Mesenchymal stem cell (in vitro differentiated cells and primary cell): ENCODE data around the gene SZT2.

Experiments
- DNase-seq: peaks from one replicate; pipeline ENCODE4 v3.0.0-alpha.2; 2013
- H2AFZ ChIP-seq: one replicate; pipeline ENCODE4 v1.6.1; 2013; ENCODE audit warnings: low read depth, mild to moderate bottlenecking, control low read depth, inconsistent platforms, low read length, moderate library complexity
- H2AK5ac ChIP-seq: 2 replicates; pipeline ENCODE4 v1.6.1; 2013; ENCODE audit warnings: low read length, moderate library complexity, mild to moderate bottlenecking, inconsistent platforms; ENCODE audit not compliant: severe bottlenecking
- H2BK120ac ChIP-seq: one replicate; pipeline ENCODE4 v1.6.1; 2013; ENCODE audit warnings: low read depth, mild to moderate bottlenecking, inconsistent platforms, low read length, moderate library complexity
- H2BK12ac ChIP-seq, 2 experiments: one replicate each; pipeline ENCODE4 v1.6.1; 2013; ENCODE audit warnings: inconsistent platforms in 2 of 2, low read length in 2 of 2, mild to moderate bottlenecking in 2 of 2, moderate library complexity in 2 of 2, control low read depth in 1 of 2
- H2BK15ac ChIP-seq: one replicate; pipeline ENCODE4 v1.6.1; 2013; ENCODE audit warnings: mild to moderate bottlenecking, low read depth, inconsistent platforms; ENCODE audit not compliant: poor library complexity, severe bottlenecking
- H2BK5ac ChIP-seq: 2 replicates; pipeline ENCODE4 v1.6.1; 2013; ENCODE audit warnings: low read depth, mild to moderate bottlenecking, low read length, control low read depth, inconsistent platforms; ENCODE audit not compliant: poor library complexity, severe bottlenecking
- H3K14ac ChIP-seq, 2 experiments: one replicate each; pipeline ENCODE4 v1.6.1; 2013; ENCODE audit warnings: inconsistent platforms in 2 of 2, low read length in 2 of 2, control low read depth in 1 of 2, mild to moderate bottlenecking in 1 of 2, moderate library complexity in 1 of 2
- H3K18ac ChIP-seq, 2 experiments: one replicate each; pipeline ENCODE4 v1.6.1; 2013; ENCODE audit warnings: inconsistent platforms in 2 of 2, low read length in 2 of 2, control low read depth in 1 of 2, low read depth in 1 of 2, mild to moderate bottlenecking in 1 of 2
- H3K23ac ChIP-seq, 2 experiments: one replicate each; pipeline ENCODE4 v1.6.1; 2013; ENCODE audit warnings: inconsistent platforms in 2 of 2, low read length in 2 of 2, mild to moderate bottlenecking in 2 of 2, moderate library complexity in 2 of 2, control low read depth in 1 of 2
- H3K27ac ChIP-seq: 2 replicates; pipeline ENCODE4 v1.5.1; 2013; ENCODE audit warnings: mild to moderate bottlenecking, moderate library complexity, low read length, control low read depth, inconsistent platforms; ENCODE audit not compliant: poor library complexity, severe bottlenecking
- H3K27me3 ChIP-seq, 2 experiments: 2 replicates each; pipeline versions ENCODE4 v1.6.1 to v1.7.0; 2013; ENCODE audit warnings: low read length in 2 of 2, mild to moderate bottlenecking in 2 of 2, moderate library complexity in 2 of 2, control low read depth in 1 of 2, inconsistent platforms in 1 of 2; ENCODE audit not compliant: control insufficient read depth in 1 of 2, insufficient read depth in 1 of 2
- H3K36me3 ChIP-seq, 2 experiments: 2 replicates each; pipeline versions ENCODE4 v1.6.1 to v1.7.0; 2013; ENCODE audit warnings: low read length in 2 of 2, control low read depth in 1 of 2, inconsistent platforms in 1 of 2, low read depth in 1 of 2, mild to moderate bottlenecking in 1 of 2; ENCODE audit not compliant: insufficient read depth in 2 of 2, control insufficient read depth in 1 of 2
- H3K4ac ChIP-seq, 2 experiments: one replicate each; pipeline ENCODE4 v1.6.1; 2013; ENCODE audit warnings: inconsistent platforms in 2 of 2, low read length in 2 of 2, mild to moderate bottlenecking in 2 of 2, moderate library complexity in 2 of 2, control low read depth in 1 of 2, low read depth in 1 of 2
- H3K4me1 ChIP-seq: 2 replicates; pipeline ENCODE4 v1.6.1; 2013; ENCODE audit warnings: low read depth, low read length, control low read depth; ENCODE audit not compliant: control insufficient read depth, insufficient read depth
- H3K4me2 ChIP-seq: 2 replicates; pipeline ENCODE4 v1.6.1; 2013; ENCODE audit warnings: low read length, mild to moderate bottlenecking, inconsistent platforms; ENCODE audit not compliant: poor library complexity, severe bottlenecking
- H3K4me3 ChIP-seq, 2 experiments: 2 replicates each; pipeline versions ENCODE4 v1.5.1 to v1.7.0; 2013; ENCODE audit warnings: low read length in 2 of 2, mild to moderate bottlenecking in 2 of 2, control low read depth in 1 of 2, low read depth in 1 of 2; ENCODE audit not compliant: insufficient read depth in 1 of 2
- H3K79me1 ChIP-seq: replicated peaks from 2 replicates; pipeline ENCODE4 v1.6.1; 2013; ENCODE audit warnings: mild to moderate bottlenecking, control low read depth, low read length, inconsistent platforms; ENCODE audit not compliant: poor library complexity, severe bottlenecking
- H3K9ac ChIP-seq: 2 replicates; pipeline ENCODE4 v1.7.0; 2013; ENCODE audit warnings: mild to moderate bottlenecking, low read length, moderate library complexity
- H3K9me3 ChIP-seq: 2 replicates; pipeline ENCODE4 v1.7.0; 2013; ENCODE audit warnings: mild to moderate bottlenecking, low read length; ENCODE audit not compliant: control insufficient read depth
- H4K8ac ChIP-seq: one replicate; pipeline ENCODE4 v1.6.1; 2013; ENCODE audit warnings: inconsistent platforms, mild to moderate bottlenecking, low read length, moderate library complexity
- H4K91ac ChIP-seq: one replicate; pipeline ENCODE4 v1.6.1; 2013; ENCODE audit warnings: mild to moderate bottlenecking, low read length, inconsistent platforms
- WGBS: methylation state at CpG from one replicate; pipeline ENCODE4 v1.1.7; 2013; ENCODE audit warnings: mixed read lengths; 5-methylcytosine and 5-hydroxymethylcytosine counted together

SZT2 gene

DNA sequence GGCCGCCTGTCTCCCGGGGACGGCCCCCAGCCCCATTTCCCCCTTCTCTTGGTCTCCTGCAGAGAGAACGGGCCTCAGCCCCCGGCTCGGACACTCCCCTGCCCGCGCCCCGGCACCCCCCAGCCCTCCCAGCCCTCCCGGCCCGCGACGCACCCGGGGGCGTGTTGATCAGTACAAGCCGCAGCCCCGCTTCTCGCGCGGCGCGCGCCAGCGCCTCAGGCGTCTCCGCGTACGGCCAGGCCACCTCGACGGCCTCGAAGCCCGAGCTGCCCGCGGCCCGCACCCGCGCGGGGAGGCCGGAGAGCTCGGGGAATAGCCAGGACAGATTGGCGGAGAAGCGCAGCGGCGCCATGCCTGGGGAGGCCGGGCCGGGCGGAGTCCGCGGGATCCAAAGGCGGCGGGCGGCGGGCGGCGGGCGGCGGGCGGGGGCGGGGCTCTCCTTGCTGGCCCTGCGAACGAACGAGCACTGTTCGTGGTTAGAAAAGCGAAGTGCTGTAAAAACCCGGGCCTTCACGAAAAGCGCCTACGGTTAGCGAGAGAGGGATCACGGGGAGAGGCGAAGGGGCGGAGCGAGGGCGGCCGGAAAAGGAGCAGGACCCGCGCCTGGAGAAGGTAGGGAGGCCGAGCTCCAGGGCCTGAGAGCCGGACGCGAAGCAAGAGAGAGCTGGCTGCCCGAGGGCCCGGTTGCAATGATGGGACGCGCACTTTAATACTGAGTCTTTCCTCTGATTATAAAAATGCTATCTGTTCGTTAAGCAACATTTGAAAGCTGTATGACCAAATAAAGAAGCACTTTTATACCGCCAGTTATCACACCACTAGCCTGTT lies 64.0 kb downstream of the SZT2 start, which contains the start of gene HYI:
TSS of gene HYI (minus strand) at position 490 of the 828 bp plus-strand sequence. CDS start at position 352, 138 bp downstream.
- Histone ChIP-seq H3K14ac (peak within 1 kb of the TSS in 1 of 2 experiments; percentile 88), H3K79me1 (peaks cover 13% of the 10 kb centered on the region), H3K4me2 (peak within 1 kb of the TSS; percentile 70), H2BK5ac (peak within 1 kb of the TSS; percentile 51), H2AK5ac (peak within 1 kb of the TSS; percentile 35), H3K36me3 (peaks cover 37 to 38% of the 10 kb centered on the region in 2 experiments), H4K8ac (peak within 1 kb of the TSS; percentile 89), H3K4me3 (peak within 1 kb of the TSS; percentile 70 to 78), H3K9ac (peak within 1 kb of the TSS; percentile 88), H2BK15ac (peak within 1 kb of the TSS; percentile 50), H3K4ac (peak within 1 kb of the TSS; percentile 60 to 94), H3K27ac (peak within 1 kb of the TSS; percentile 85), H3K23ac (peak within 1 kb of the TSS in 1 of 2 experiments; percentile 14), H3K9me3 (no peaks in the 10 kb centered on the region), H4K91ac (peak within 1 kb of the TSS; percentile 83), H3K27me3 (no peaks in the 10 kb centered on the region), H3K4me1 (peaks cover 16% of the 10 kb centered on the region), H2BK12ac (peak within 1 kb of the TSS; percentile 28 to 29), H2BK120ac (peak within 1 kb of the TSS; percentile 80), H3K18ac (peak within 1 kb of the TSS; percentile 86 to 92), H2AFZ (peak within 1 kb of the TSS; percentile 56)
- peak; percentile 93 for DNase-seq
- under 1% methylated on average over 46 of the region's 87 CpGs for WGBS

DNA sequence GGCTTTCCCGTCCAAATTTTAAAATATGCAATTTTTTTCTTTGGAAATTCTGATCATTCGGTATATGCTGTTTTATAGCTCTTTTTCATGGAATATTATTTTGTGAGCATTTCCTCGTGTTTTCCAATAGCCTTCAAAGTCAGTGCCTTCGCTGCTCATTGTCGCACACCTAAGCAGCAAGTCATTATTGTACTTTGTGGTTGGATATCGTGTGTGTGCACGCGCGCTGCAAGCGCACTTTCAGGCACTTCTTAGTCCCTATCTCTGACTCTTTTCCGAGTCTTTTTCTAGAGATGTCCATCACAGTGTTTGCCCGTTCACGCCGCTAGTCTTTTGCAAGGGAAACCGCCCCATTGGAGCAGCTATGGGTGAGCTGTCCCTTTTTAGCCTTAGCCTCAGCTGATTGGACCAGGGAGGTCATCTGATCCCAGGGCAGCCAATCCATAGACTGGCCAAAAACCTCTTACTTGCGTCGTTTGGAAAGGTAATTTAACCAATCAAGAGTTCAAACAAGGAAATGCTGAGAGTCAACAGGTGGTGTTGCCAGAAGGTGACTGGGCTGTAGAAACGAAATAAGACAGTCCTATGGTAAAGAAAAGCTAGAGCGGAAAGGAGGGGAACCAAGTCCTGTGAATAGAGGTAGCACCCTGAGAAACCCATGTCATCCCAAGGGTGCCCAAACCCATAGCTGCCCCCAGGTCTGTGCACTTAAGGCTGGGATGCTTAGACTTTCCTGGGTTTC lies 64.7 kb downstream of the SZT2 start:
- H3K4ac ChIP-seq, result peak overlapping the region in 1 of 2 experiments; percentile 34
- peak overlapping the region; percentile 29 to 78 for H3K4me3 ChIP-seq
- no peak overlapping the region for H2BK120ac ChIP-seq
- peaks cover 29 to 30% of the 10 kb centered on the region in 2 experiments for H3K36me3 ChIP-seq
- peak; percentile 79 for DNase-seq
- no peaks in the 10 kb centered on the region for H3K27me3 ChIP-seq
- H2BK12ac ChIP-seq, result peak overlapping the region; percentile 28 to 29
- peak overlapping the region; percentile 88 for H3K9ac ChIP-seq
- no peaks in the 10 kb centered on the region for H3K9me3 ChIP-seq
- H3K27ac ChIP-seq, result peak overlapping the region; percentile 85
- H2BK5ac ChIP-seq, result no peak overlapping the region
- no peak overlapping the region for H2AK5ac ChIP-seq
- H3K23ac ChIP-seq, result no peak overlapping the region
- H3K18ac ChIP-seq, result peak overlapping the region; percentile 58 to 67
- peak overlapping the region; percentile 89 for H4K8ac ChIP-seq
- peaks cover 13% of the 10 kb centered on the region for H3K79me1 ChIP-seq
- peak overlapping the region; percentile 66 for H3K4me2 ChIP-seq
- peak overlapping the region; percentile 45 for H4K91ac ChIP-seq
- no peak overlapping the region for H3K14ac ChIP-seq
- peak overlapping the region; percentile 20 for H2AFZ ChIP-seq
- WGBS, result 30% methylated on average over 19 of the region's 19 CpGs
- H3K4me1 ChIP-seq, result peaks cover 16% of the 10 kb centered on the region
- H2BK15ac ChIP-seq, result no peak overlapping the region

DNA sequence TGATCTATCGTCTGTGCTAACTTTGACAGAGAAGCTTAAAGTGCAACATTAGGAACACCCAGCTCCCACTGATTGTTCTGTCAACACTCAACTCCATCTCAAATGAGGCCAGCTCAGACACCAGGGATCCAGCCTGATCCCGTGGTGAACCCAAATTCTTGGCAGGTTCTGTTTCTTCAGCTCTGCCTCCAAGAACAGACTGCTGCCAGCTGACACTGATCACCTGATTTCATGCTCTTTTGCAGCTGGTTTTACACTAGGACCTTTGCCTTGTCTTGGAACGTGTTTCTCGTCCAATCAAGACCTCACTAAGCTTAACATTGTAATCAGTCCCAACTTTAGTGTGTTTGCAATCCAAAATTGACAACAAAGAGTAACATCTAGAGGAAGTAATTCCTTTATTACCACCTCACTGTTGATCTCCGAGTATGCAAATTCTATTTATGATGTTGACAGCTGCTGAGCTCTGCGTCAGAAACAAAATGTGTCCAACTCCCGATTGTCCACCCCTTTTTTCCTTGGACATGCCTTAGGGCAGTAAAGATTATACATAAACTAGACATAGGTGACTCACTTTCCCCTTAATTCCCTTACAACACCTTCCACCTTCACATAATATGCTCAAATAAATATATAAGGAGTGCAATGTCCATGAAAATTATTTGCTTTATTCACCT lies 65.7 kb downstream of the SZT2 start:
- Histone ChIP-seq H3K14ac (no peak overlapping the region), H3K36me3 (peaks cover 20 to 21% of the 10 kb centered on the region in 2 experiments), H3K4ac (peak overlapping the region in 1 of 2 experiments; percentile 1), H3K79me1 (peaks cover 10% of the 10 kb centered on the region), H2BK120ac (no peak overlapping the region), H2BK15ac (no peak overlapping the region), H2BK12ac (peak overlapping the region; percentile 22 to 38), H3K27me3 (no peaks in the 10 kb centered on the region), H4K91ac (no peak overlapping the region), H3K18ac (no peak overlapping the region), H3K9ac (no peak overlapping the region), H3K27ac (no peak overlapping the region), H3K4me3 (no peak overlapping the region), H2BK5ac (no peak overlapping the region), H2AFZ (no peak overlapping the region), H3K4me2 (no peak overlapping the region), H3K23ac (no peak overlapping the region), H4K8ac (no peak overlapping the region), H2AK5ac (no peak overlapping the region), H3K9me3 (no peaks in the 10 kb centered on the region), H3K4me1 (peaks cover 16% of the 10 kb centered on the region)
- no peak for DNase-seq
- 93% methylated on average over 7 of the region's 7 CpGs for WGBS
